Sigmoid colon (tissue), 4 donors: ENCODE measurements around the gene ZMYND15.

Source experiments
- CTCF ChIP-seq, 4 experiments: fragments of 450-650 bp in 3 of 4; fragments of 200-600 bp in 1 of 4; IDR thresholded peaks; one replicate each; pipeline ENCODE4 v1.5.1; 2016 to 2019; ENCODE audit warnings: antibody characterized with exemption in 4 of 4, mild to moderate bottlenecking in 3 of 4, moderate library complexity in 2 of 4
- POLR2AphosphoS5 ChIP-seq, 4 donors: sonication (generic); formaldehyde crosslinking; IDR thresholded peaks; one replicate each; pipeline ENCODE4 v1.6.1; 2017; ENCODE audit warnings: antibody characterized with exemption in 4 of 4

DNA sequence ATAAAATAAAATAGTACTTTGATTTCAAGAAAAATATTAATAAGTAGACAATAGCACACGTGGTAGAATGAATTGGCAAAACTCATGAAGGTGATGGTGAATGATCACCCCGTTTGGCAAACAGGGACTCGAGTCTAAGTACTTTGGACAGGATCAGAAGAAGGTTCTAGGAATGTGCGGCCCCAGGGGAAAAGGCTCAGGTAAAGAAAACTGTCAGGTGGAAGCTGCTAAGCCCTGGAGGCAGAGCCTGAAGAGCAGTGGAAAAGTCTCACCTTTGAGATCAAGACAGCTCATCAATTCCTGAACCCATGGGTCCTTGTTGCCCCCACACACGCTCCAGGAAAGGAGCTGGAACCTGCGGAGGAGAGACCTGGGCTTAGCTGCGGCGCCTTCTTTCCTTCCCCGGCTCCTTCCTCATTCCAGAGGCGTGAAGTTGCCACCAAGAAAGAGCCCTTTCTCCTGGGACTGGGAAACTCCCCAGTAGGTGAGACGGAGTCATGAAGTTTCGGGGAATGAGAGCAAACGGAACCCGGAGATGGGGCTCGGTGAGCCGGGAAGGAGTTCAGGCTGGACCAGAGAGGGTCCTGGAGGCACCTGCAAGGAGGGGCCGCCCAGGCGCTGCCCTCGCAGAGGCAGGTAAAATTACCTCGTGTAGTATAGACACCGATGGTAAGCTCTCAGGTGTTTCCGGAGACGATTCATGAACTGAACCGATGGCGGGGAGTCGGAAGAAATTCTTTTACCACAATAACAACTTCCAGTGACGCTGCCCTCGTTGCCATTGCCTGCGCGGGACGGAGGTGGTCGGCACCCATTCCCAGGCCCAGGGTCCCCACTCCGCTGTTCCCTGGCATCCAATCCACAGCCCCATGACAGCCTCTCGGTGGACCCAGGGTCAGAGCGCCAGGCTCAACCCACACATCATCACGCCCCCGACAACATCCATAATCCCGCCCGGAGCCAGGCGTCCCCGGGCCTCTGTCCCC lies 1.2 kb upstream of the ZMYND15 start:
- TF ChIP-seq POLR2AphosphoS5 (IDR thresholded peaks at IDR 0.05): no peak
- TF ChIP-seq CTCF (IDR thresholded peaks at IDR 0.05): no peak
